HCT116 (cell line): Measurements from ENCODE around the gene KIRREL3. TPM values are rescaled to one million over a fixed set of nuclear protein-coding genes. Genes with fewer than 3 reads are reported as not detected.

Experiments
- ATAC-seq: fragments of 200-7000 bp; cut with Tn5 transposase; 2 replicates; pipeline ENCODE4 v1.9.1; 2020; ENCODE audit warnings: mild to moderate bottlenecking, moderate library complexity
- BruUV-seq: library from RNA; stranded (reverse); fragments of 400-500 nt; replicated peaks from 2 replicates; lab custom pipeline; 2021; lab: Mats Ljungman, UMichigan
- CTCF ChIA-PET: fragments of 300-600 bp; sonication (Branson Sonifier 250); formaldehyde crosslinking; loops from one replicate; lab custom pipeline; 2021; ENCODE audit warnings: antibody characterized with exemption; lab: Charles Lee
- POLR2A ChIA-PET: fragments of 300-600, 350-600 bp; sonication (Branson Sonifier 250); formaldehyde crosslinking; loops from one replicate; lab custom pipeline; 2021; ENCODE audit warnings: antibody characterized with exemption; lab: Charles Lee
- RAD21 ChIA-PET, 2 experiments: fragments of 300-600 bp; sonication (Branson Sonifier 250); formaldehyde crosslinking; loops; one replicate each; lab custom pipeline; 2023; ENCODE audit warnings: low total read pairs in 2 of 2; ENCODE audit not compliant: uncharacterized antibody in 2 of 2, unreplicated experiment in 2 of 2, low non-redundant PET in 1 of 2; lab: Charles Lee
- DNase-seq: peaks from one replicate; pipeline ENCODE4 v3.0.0-alpha.2; 2010; ENCODE audit warnings: low read depth, low spot score
- H2AFZ ChIP-seq: fragments of 200-600 bp; shearing (Covaris generic), sonication (generic); 2 replicates; pipeline ENCODE4 v1.6.1; 2017; ENCODE audit warnings: low read depth, mixed run types, mixed read lengths, antibody characterized with exemption, low read length; ENCODE audit not compliant: poor library complexity, severe bottlenecking
- H3K27ac ChIP-seq: 2 replicates; pipeline ENCODE4 v1.5.1; 2012; ENCODE audit warnings: low read depth, low read length
- H3K27me3 ChIP-seq: fragments of 200-600 bp; sonication (generic); 2 replicates; pipeline ENCODE4 v1.6.1; 2016; ENCODE audit warnings: mixed run types, low read length, mixed read lengths; ENCODE audit not compliant: insufficient read depth
- H3K36me3 ChIP-seq, 2 experiments: fragments of 200-500 bp in 1 of 2; fragments of 200-600 bp in 1 of 2; sonication (Bioruptor generic) in 1 of 2; sonication (generic) in 1 of 2; 2 replicates each; pipeline versions ENCODE4 v1.5.1 to v1.6.1; 2014 to 2016; ENCODE audit warnings: low read length in 2 of 2, inconsistent platforms in 1 of 2, mixed read lengths in 1 of 2, mixed run types in 1 of 2; ENCODE audit not compliant: insufficient read depth in 2 of 2, control insufficient read depth in 1 of 2
- H3K4me1 ChIP-seq, 2 experiments: fragments of 200-600 bp in 1 of 2; sonication (generic) in 1 of 2; 2 replicates each; pipeline versions ENCODE4 v1.5.1 to v1.6.1; 2012 to 2017; ENCODE audit warnings: low read length in 2 of 2, inconsistent platforms in 1 of 2, mild to moderate bottlenecking in 1 of 2, mixed read lengths in 1 of 2, mixed run types in 1 of 2, moderate library complexity in 1 of 2; ENCODE audit not compliant: insufficient read depth in 2 of 2, control insufficient read depth in 1 of 2
- H3K4me2 ChIP-seq: fragments of 200-600 bp; sonication (generic); 2 replicates; pipeline ENCODE4 v1.6.1; 2017; ENCODE audit warnings: mixed run types, low read length, mixed read lengths
- H3K4me3 ChIP-seq, 2 experiments: fragments of 200-600 bp in 1 of 2; sonication (generic) in 1 of 2; replicated peaks in 1 of 2; 2 replicates each; pipeline ENCODE4 v1.5.1; 2011 to 2016; ENCODE audit warnings: low read length in 2 of 2, control low read depth in 1 of 2, low read depth in 1 of 2, mild to moderate bottlenecking in 1 of 2, mixed read lengths in 1 of 2, mixed run types in 1 of 2
- H3K79me2 ChIP-seq: fragments of 200-600 bp; sonication (generic); 2 replicates; pipeline ENCODE4 v1.6.1; 2017; ENCODE audit warnings: mild to moderate bottlenecking, mixed run types, low read length, moderate library complexity, mixed read lengths; ENCODE audit not compliant: insufficient read depth
- H3K9ac ChIP-seq: fragments of 200-600 bp; sonication (generic); 2 replicates; pipeline ENCODE4 v1.6.1; 2016; ENCODE audit warnings: low read length, mixed read lengths
- H3K9me2 ChIP-seq: fragments of 200-600 bp; sonication (generic), shearing (Covaris generic); 2 replicates; pipeline ENCODE4 v1.6.1; 2017; ENCODE audit warnings: mixed run types, mild to moderate bottlenecking, moderate library complexity; ENCODE audit not compliant: insufficient read depth
- H3K9me3 ChIP-seq, 2 experiments: fragments of 200-500 bp in 1 of 2; fragments of 200-600 bp in 1 of 2; sonication (Bioruptor generic) in 1 of 2; sonication (generic) in 1 of 2; 2 replicates each; pipeline ENCODE4 v1.6.1; 2014 to 2017; ENCODE audit warnings: low read length in 2 of 2, mixed read lengths in 2 of 2, inconsistent platforms in 1 of 2, low read depth in 1 of 2, mild to moderate bottlenecking in 1 of 2, mixed run types in 1 of 2, moderate library complexity in 1 of 2; ENCODE audit not compliant: control insufficient read depth in 1 of 2, insufficient read depth in 1 of 2
- H4K20me1 ChIP-seq: fragments of 200-600 bp; sonication (generic), shearing (Covaris generic); 2 replicates; pipeline ENCODE4 v1.6.1; 2017; ENCODE audit warnings: mixed run types, mild to moderate bottlenecking, moderate library complexity; ENCODE audit not compliant: insufficient read depth
- CBX3 ChIP-seq: IDR thresholded peaks from 2 replicates; pipeline ENCODE4 v1.6.1; 2012; ENCODE audit warnings: low read depth
- EGR1 ChIP-seq: IDR thresholded peaks from 2 replicates; pipeline ENCODE4 v1.6.1; 2012; ENCODE audit warnings: low read depth
- ELF1 ChIP-seq: IDR thresholded peaks from 2 replicates; pipeline ENCODE4 v1.6.1; 2012; ENCODE audit warnings: low read depth, borderline replicate concordance
- EZH2 ChIP-seq: fragments of 200-600 bp; sonication (generic); IDR thresholded peaks from 2 replicates; pipeline ENCODE4 v1.6.1; 2017; ENCODE audit warnings: antibody characterized with exemption, mixed run types
- FOSL1 ChIP-seq: IDR thresholded peaks from 2 replicates; pipeline ENCODE4 v1.6.1; 2012; ENCODE audit warnings: low read depth
- JUND ChIP-seq: IDR thresholded peaks from 2 replicates; pipeline ENCODE4 v1.6.1; 2012
- POLR2A ChIP-seq: IDR thresholded peaks from 2 replicates; pipeline ENCODE4 v1.7.0; 2011; ENCODE audit warnings: borderline replicate concordance; ENCODE audit not compliant: insufficient read depth, insufficient read length; ENCODE audit errors: extremely low read depth
- POLR2AphosphoS5 ChIP-seq: IDR thresholded peaks from 2 replicates; pipeline ENCODE4 v1.6.1; 2011; ENCODE audit warnings: mild to moderate bottlenecking, low read depth, low read length, moderate library complexity
- RAD21 ChIP-seq: IDR thresholded peaks from 2 replicates; pipeline ENCODE4 v1.6.1; 2012; ENCODE audit warnings: low read depth, mild to moderate bottlenecking
- REST ChIP-seq: IDR thresholded peaks from 2 replicates; pipeline ENCODE4 v1.6.1; 2012; ENCODE audit warnings: low read depth
- SRF ChIP-seq: IDR thresholded peaks from 2 replicates; pipeline ENCODE4 v1.6.1; 2012; ENCODE audit warnings: low read depth
- ZFX ChIP-seq: fragments of 450-650 bp; IDR thresholded peaks from 2 replicates; pipeline ENCODE4 v1.6.1; 2017
- intact Hi-C: fragments of 100-400 bp; cut with micrococcal nuclease; formaldehyde crosslinking; loops from 2 replicates; pipeline ENCODE4 v1.10.0; 2022
- total RNA-seq: library from RNA; stranded (reverse); gene quantifications from one replicate; pipeline ENCODE4 v1.2.1, GENCODE V29; 2021; ENCODE audit not compliant: unreplicated experiment
- TF ChIP-seq, protein P1 (sequence below), 3 experiments: fragments of 200-600 bp in 1 of 3; sonication (generic) in 1 of 3; IDR thresholded peaks in 2 of 3; conservative IDR thresholded peaks in 1 of 3; 2 replicates each; pipeline ENCODE4 v1.5.1; 2012 to 2017; ENCODE audit warnings: low read depth in 2 of 3, low read length in 2 of 3, antibody characterized with exemption in 1 of 3, borderline replicate concordance in 1 of 3, control low read depth in 1 of 3, mild to moderate bottlenecking in 1 of 3, mixed read lengths in 1 of 3, mixed run types in 1 of 3, moderate library complexity in 1 of 3; ENCODE audit not compliant: insufficient read depth in 1 of 3
- TF ChIP-seq, protein P2 (sequence below): IDR thresholded peaks from 2 replicates; pipeline ENCODE4 v1.6.1; 2012

The KIRREL3 gene
- total RNA-seq, 1 experiment from 2014 or later, result not detected

DNA sequence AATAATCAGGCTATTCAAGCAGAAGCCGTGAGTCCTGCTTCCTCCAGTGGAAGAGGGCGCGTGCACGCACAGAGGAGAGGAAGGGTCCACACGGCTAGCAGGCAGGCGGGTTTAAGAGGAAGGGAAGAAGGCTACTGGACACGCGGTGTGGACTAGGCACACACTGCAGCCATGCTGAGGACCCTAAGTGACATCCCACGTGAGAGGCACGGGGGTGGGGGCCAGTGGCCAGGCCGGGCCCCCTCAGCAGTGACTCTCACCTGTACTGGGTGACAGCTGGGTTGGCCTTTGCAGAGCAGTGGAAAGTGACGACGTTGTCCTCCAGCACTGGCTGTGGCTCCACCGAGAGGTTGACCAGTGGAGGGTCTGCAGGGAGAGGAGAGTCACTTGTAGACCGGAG is 544.5 kb downstream of the KIRREL3 start:
- ATAC-seq, result no peak

More for the DNA sequence above, 544.5 kb downstream of the KIRREL3 start:
- ChIA-PET CTCF (no interaction called here), POLR2A (no interaction called here), RAD21 (no interaction called here)
- H3K4me3 ChIP-seq, result no peak overlapping the region
- no peaks in the 10 kb centered on the region for H3K36me3 ChIP-seq
- DNase-seq, result no peak
- H3K9me3 ChIP-seq, result peaks cover 0 to 3% of the 10 kb centered on the region in 2 experiments; a peak in 1 of 4 replicates
- no TSS peak for BruUV-seq
- H3K9me2 ChIP-seq, result no peaks in the 10 kb centered on the region
- no peaks in the 10 kb centered on the region for H3K79me2 ChIP-seq
- H3K4me2 ChIP-seq, result no peak overlapping the region
- no peak overlapping the region for H3K9ac ChIP-seq
- H3K4me1 ChIP-seq, result no peaks in the 10 kb centered on the region
- H2AFZ ChIP-seq, result no peak overlapping the region
- TF ChIP-seq FOSL1, result no peak
- TF ChIP-seq EGR1, result no peak
- TF ChIP-seq REST, result no peak
- TF ChIP-seq EZH2, result no peak
- TF ChIP-seq ELF1, result no peak
- TF ChIP-seq POLR2AphosphoS5, result no peak
- TF ChIP-seq, protein P1, sequence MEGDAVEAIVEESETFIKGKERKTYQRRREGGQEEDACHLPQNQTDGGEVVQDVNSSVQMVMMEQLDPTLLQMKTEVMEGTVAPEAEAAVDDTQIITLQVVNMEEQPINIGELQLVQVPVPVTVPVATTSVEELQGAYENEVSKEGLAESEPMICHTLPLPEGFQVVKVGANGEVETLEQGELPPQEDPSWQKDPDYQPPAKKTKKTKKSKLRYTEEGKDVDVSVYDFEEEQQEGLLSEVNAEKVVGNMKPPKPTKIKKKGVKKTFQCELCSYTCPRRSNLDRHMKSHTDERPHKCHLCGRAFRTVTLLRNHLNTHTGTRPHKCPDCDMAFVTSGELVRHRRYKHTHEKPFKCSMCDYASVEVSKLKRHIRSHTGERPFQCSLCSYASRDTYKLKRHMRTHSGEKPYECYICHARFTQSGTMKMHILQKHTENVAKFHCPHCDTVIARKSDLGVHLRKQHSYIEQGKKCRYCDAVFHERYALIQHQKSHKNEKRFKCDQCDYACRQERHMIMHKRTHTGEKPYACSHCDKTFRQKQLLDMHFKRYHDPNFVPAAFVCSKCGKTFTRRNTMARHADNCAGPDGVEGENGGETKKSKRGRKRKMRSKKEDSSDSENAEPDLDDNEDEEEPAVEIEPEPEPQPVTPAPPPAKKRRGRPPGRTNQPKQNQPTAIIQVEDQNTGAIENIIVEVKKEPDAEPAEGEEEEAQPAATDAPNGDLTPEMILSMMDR (IDR thresholded peaks at IDR 0.05 in 2 of 3, conservative IDR thresholded peaks at IDR 0.05 in 1 of 3; ENCODE audit: borderline replicate concordance in 1 of 3, insufficient read depth in 1 of 3, low read depth in 2 of 3, low read length in 2 of 3), result no peak
- no peak for TF ChIP-seq CBX3
- no peak for TF ChIP-seq POLR2A
- TF ChIP-seq, protein P2, sequence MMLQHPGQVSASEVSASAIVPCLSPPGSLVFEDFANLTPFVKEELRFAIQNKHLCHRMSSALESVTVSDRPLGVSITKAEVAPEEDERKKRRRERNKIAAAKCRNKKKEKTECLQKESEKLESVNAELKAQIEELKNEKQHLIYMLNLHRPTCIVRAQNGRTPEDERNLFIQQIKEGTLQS, result no peak
- no peak for TF ChIP-seq SRF
- TF ChIP-seq JUND, result no peak
- TF ChIP-seq RAD21, result no peak
- no peak for TF ChIP-seq ZFX
- no peak overlapping the region for H3K27ac ChIP-seq
- intact Hi-C loops, result no loop called here
- H3K27me3 ChIP-seq, result no peaks in the 10 kb centered on the region; the same call in 1 of the 2 replicates
- H4K20me1 ChIP-seq, result no peaks in the 10 kb centered on the region
